ENCODE data around the gene RNF222. TPM values are rescaled to one million over a fixed set of nuclear protein-coding genes. Genes with fewer than 3 reads are reported as not detected.

The RNF222 gene
- total and polyA plus RNA-seq, 2 donors (not counting 1 experiment from before 2014, with no cell fraction given), result 3.0 TPM; not detected in 1

- Mint-ChIP-seq H3K27ac (peak overlapping the region; percentile 57), H3K27me3 (no peaks in the 10 kb centered on the region), H3K9me3 (ENCODE audit: insufficient read depth) (no peaks in the 10 kb centered on the region), H3K4me3 (no peak overlapping the region), H3K4me1 (peaks cover 17% of the 10 kb centered on the region)
- peak overlapping the region; percentile 34 for H3K4me2 ChIP-seq (replicated peaks; ENCODE audit: low read depth, low read length, poor library complexity, severe bottlenecking)
- no peak overlapping the region for H3K9ac ChIP-seq (ENCODE audit: low read length)
- ChIA-PET POLR2A (interaction anchor here (1.4 kb wide), 1 partner anchor 11 kb away, joined by 3 read pairs; no protein-coding TSS in a partner anchor), CTCF (interaction anchor here (1.4 to 1.7 kb wide), 2 partner anchors 14 to 69 kb away, joined by 3 to 4 read pairs; no protein-coding TSS in a partner anchor)
- TF ChIP-seq EZH2 (IDR thresholded peaks at IDR 0.05; ENCODE audit: borderline replicate concordance, insufficient read depth, low read depth, low read length, poor library complexity, severe bottlenecking), result no peak
- no peak for TF ChIP-seq CTCF (IDR thresholded peaks at IDR 0.05)
- peaks cover 1 to 16% of the 10 kb centered on the region in 2 experiments for H3K36me3 ChIP-seq (replicated peaks in 1 of 2; ENCODE audit: control extremely low read depth in 1 of 2, control insufficient read depth in 1 of 2, extremely low read depth in 1 of 2, insufficient read depth in 2 of 2, low read length in 1 of 2)
- DNase-seq (peak; percentile 46), ATAC-seq (ENCODE audit: low read depth) (no peak)
- no peaks in the 10 kb centered on the region for H3K27me3 ChIP-seq (replicated peaks in 1 of 4; ENCODE audit: control extremely low read depth in 1 of 4, control insufficient read depth in 3 of 4, insufficient read depth in 4 of 4, low read length in 3 of 4)
- peaks cover 10 to 12% of the 10 kb centered on the region in 2 donors for H3K4me1 ChIP-seq (ENCODE audit: control insufficient read depth in 2 of 2, insufficient read depth in 2 of 2, low read length in 2 of 2)
- H3K79me2 ChIP-seq (ENCODE audit: control insufficient read depth, insufficient read depth, low read length), result no peaks in the 10 kb centered on the region
- no peaks in the 10 kb centered on the region for H3K9me3 ChIP-seq (ENCODE audit: control extremely low read depth in 1 of 3, control insufficient read depth in 2 of 3, insufficient read depth in 1 of 3, low read length in 2 of 3)
- H3K4me3 ChIP-seq (ENCODE audit: control extremely low read depth in 1 of 5, extremely low read depth in 1 of 5, insufficient read depth in 1 of 5, low read depth in 2 of 5, low read length in 4 of 5), result no peak overlapping the region
- no peaks in the 10 kb centered on the region for H4K20me1 ChIP-seq (ENCODE audit: control insufficient read depth, insufficient read depth, low read length, poor library complexity, severe bottlenecking)
- 27% methylated on average over 3 of the region's 8 CpGs for WGBS (ENCODE audit: insufficient coverage)
- intact Hi-C loops (cut with micrococcal nuclease), result no loop called here
- H3K27ac ChIP-seq (ENCODE audit: low read length in 2 of 2), result peak overlapping the region in 1 of 2 donors; percentile 65
- H2AFZ ChIP-seq (ENCODE audit: insufficient read depth, low read depth, low read length, poor library complexity, severe bottlenecking), result peak overlapping the region; percentile 49
These were observed 27.7 kb downstream of the RNF222 start for GRCh38 chr17:8369944-8370343.

GRCh38 chr17:8368193-8368592 is 29.4 kb downstream of the RNF222 start:
- no peaks in the 10 kb centered on the region for H3K9me3 Mint-ChIP-seq (ENCODE audit: insufficient read depth)
- Histone ChIP-seq H3K79me2 (ENCODE audit: control insufficient read depth, insufficient read depth, low read length) (no peaks in the 10 kb centered on the region), H3K27me3 (replicated peaks in 1 of 4; ENCODE audit: control extremely low read depth in 1 of 4, control insufficient read depth in 3 of 4, insufficient read depth in 4 of 4, low read length in 3 of 4) (no peaks in the 10 kb centered on the region), H4K20me1 (ENCODE audit: control insufficient read depth, insufficient read depth, low read length, poor library complexity, severe bottlenecking) (no peaks in the 10 kb centered on the region), H3K9me3 (ENCODE audit: control extremely low read depth in 1 of 3, control insufficient read depth in 2 of 3, insufficient read depth in 1 of 3, low read length in 2 of 3) (no peaks in the 10 kb centered on the region), H3K9ac (ENCODE audit: low read length) (no peak overlapping the region), H2AFZ (ENCODE audit: insufficient read depth, low read depth, low read length, poor library complexity, severe bottlenecking) (no peak overlapping the region), H3K4me1 (ENCODE audit: control insufficient read depth in 2 of 2, insufficient read depth in 2 of 2, low read length in 2 of 2) (peaks cover 10 to 12% of the 10 kb centered on the region in 2 donors), H3K36me3 (replicated peaks in 1 of 2; ENCODE audit: control extremely low read depth in 1 of 2, control insufficient read depth in 1 of 2, extremely low read depth in 1 of 2, insufficient read depth in 2 of 2, low read length in 1 of 2) (peaks cover 1 to 19% of the 10 kb centered on the region in 2 experiments), H3K4me3 (ENCODE audit: control extremely low read depth in 1 of 5, extremely low read depth in 1 of 5, insufficient read depth in 1 of 5, low read depth in 2 of 5, low read length in 4 of 5) (no peak overlapping the region), H3K4me2 (replicated peaks; ENCODE audit: low read depth, low read length, poor library complexity, severe bottlenecking) (no peak overlapping the region), H3K27ac (ENCODE audit: low read length in 2 of 2) (no peak overlapping the region)
- H3K27ac Mint-ChIP-seq, result no peak overlapping the region
- no peaks in the 10 kb centered on the region for H3K27me3 Mint-ChIP-seq
- H3K4me3 Mint-ChIP-seq, result no peak overlapping the region
- peaks cover 16% of the 10 kb centered on the region for H3K4me1 Mint-ChIP-seq
- POLR2A ChIA-PET, result no interaction called here
- TF ChIP-seq CTCF (IDR thresholded peaks at IDR 0.05), result no peak
- no peak for TF ChIP-seq EZH2 (IDR thresholded peaks at IDR 0.05; ENCODE audit: borderline replicate concordance, insufficient read depth, low read depth, low read length, poor library complexity, severe bottlenecking)
- WGBS (ENCODE audit: insufficient coverage), result 100% methylated on average over 2 of the region's 3 CpGs
- DNase-seq (no peak), ATAC-seq (ENCODE audit: low read depth) (no peak)
- CTCF ChIA-PET, result no interaction called here
- intact Hi-C loops (cut with micrococcal nuclease), result no loop called here

Data from B cell (primary cell).